ENCODE measurements around the gene ETAA1. TPM values are rescaled to one million over a fixed set of nuclear protein-coding genes. Genes with fewer than 3 reads are reported as not detected.

Gene ETAA1
- total and polyA plus RNA-seq, 10 donors, result 7.2 to 22.9 (median 9.5) TPM

DNA sequence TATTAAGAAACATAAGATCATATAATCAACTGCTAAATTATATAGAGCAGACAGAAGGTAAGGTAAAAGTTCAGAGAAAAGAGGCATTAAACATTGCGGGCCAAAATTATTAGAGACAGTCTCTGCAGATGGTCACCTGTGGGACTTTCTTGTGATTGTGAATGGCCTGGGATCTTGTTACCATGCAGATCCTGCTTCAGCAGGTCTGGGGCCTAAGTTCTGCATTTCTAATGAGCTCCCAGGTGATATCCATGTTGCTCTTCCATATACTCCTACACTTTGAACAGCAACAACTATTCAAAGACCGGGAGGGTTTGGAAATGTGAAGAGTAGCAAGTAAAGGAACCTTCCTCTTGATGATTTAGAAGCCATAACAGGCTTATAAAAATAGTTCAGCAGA is 8.5 kb upstream of the ETAA1 start:
- Histone ChIP-seq H3K36me3 (no peaks in the 10 kb centered on the region), H3K4me3 (no peak overlapping the region), H3K4me1 (no peaks in the 10 kb centered on the region), H3K27ac (peak overlapping the region in 1 of 8 donors; percentile 2), H3K9me3 (no peaks in the 10 kb centered on the region), H3K27me3 (replicated peaks in 1 of 7) (no peaks in the 10 kb centered on the region)
- intact Hi-C loops (cut with DNase I; ENCODE audit: low total_unique reads), result no loop called here
- DNase-seq, result no peak
- 87 to 97% (median 95%) methylated on average over 2 of the region's 2 CpGs for WGBS, 5 donors
- TF ChIP-seq, protein P1, sequence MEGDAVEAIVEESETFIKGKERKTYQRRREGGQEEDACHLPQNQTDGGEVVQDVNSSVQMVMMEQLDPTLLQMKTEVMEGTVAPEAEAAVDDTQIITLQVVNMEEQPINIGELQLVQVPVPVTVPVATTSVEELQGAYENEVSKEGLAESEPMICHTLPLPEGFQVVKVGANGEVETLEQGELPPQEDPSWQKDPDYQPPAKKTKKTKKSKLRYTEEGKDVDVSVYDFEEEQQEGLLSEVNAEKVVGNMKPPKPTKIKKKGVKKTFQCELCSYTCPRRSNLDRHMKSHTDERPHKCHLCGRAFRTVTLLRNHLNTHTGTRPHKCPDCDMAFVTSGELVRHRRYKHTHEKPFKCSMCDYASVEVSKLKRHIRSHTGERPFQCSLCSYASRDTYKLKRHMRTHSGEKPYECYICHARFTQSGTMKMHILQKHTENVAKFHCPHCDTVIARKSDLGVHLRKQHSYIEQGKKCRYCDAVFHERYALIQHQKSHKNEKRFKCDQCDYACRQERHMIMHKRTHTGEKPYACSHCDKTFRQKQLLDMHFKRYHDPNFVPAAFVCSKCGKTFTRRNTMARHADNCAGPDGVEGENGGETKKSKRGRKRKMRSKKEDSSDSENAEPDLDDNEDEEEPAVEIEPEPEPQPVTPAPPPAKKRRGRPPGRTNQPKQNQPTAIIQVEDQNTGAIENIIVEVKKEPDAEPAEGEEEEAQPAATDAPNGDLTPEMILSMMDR (IDR thresholded peaks at IDR 0.05 in 8 of 11, conservative IDR thresholded peaks at IDR 0.05 in 3 of 11), result no peak
- TF ChIP-seq POLR2A (IDR thresholded peaks at IDR 0.05) (no peak), POLR2AphosphoS5 (IDR thresholded peaks at IDR 0.05) (no peak)

DNA sequence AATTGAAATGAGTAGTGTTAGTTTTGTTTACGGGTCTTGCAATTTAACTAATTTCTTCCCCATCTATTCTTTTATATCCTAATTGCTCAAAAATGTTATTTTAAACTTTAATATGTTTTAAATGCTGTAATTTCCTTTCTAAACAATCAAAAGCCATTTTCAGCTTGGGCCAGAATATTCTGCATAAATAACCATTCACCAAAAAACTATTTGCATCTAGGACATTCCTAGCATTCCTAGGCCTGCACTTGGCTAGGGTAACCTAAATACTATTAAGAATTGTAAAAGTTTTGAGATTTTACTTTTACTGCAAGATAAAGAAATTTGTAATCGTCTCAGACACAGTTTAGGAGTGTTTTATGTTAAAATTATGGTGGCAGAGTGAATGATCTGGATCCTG is 7.8 kb upstream of the ETAA1 start:
- H3K27me3 ChIP-seq (replicated peaks in 1 of 7), result no peaks in the 10 kb centered on the region
- no peak for TF ChIP-seq POLR2A (IDR thresholded peaks at IDR 0.05)
- TF ChIP-seq, protein P1 (IDR thresholded peaks at IDR 0.05 in 8 of 11, conservative IDR thresholded peaks at IDR 0.05 in 3 of 11), result no peak
- no peak for TF ChIP-seq POLR2AphosphoS5 (IDR thresholded peaks at IDR 0.05)
- intact Hi-C loops (cut with DNase I; ENCODE audit: low total_unique reads), result no loop called here
- H3K4me1 ChIP-seq, result no peaks in the 10 kb centered on the region
- DNase-seq, result no peak
- WGBS, 5 donors, result 62 to 81% (median 72%) methylated on average over 2 of the region's 2 CpGs
- peak overlapping the region in 2 of 8 donors; percentile 11 to 28 for H3K27ac ChIP-seq
- no peaks in the 10 kb centered on the region for H3K9me3 ChIP-seq
- H3K36me3 ChIP-seq, result no peaks in the 10 kb centered on the region
- H3K4me3 ChIP-seq, result no peak overlapping the region

DNA sequence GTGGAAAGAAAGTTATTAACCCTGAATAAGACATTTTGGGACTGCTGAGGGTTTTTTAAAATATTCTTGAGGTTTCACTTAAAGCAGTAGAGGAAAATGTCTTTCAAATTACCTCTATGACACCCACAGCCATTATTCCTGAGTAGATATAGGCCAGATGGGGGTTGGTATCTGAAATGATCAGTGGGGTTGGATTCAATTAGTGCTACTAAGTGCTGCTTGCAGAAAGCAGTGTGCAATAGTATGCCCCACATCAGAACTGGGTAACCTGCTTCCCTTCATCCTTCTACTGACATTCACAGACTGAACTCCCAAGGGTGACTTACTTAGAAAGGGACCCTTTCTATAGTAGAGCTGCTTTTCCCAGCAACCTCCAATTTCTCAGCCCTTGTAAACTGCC is 7.3 kb upstream of the ETAA1 start:
- Histone ChIP-seq H3K4me1 (no peaks in the 10 kb centered on the region), H3K4me3 (no peak overlapping the region), H3K9me3 (no peaks in the 10 kb centered on the region), H3K36me3 (no peaks in the 10 kb centered on the region), H3K27me3 (replicated peaks in 1 of 7) (no peaks in the 10 kb centered on the region), H3K27ac (peak overlapping the region in 3 of 8 donors; percentile 11 to 28 (median 18))
- intact Hi-C loops (cut with DNase I; ENCODE audit: low total_unique reads), result no loop called here
- TF ChIP-seq, protein P1 (IDR thresholded peaks at IDR 0.05 in 8 of 11, conservative IDR thresholded peaks at IDR 0.05 in 3 of 11), result no peak
- TF ChIP-seq POLR2AphosphoS5 (IDR thresholded peaks at IDR 0.05) (no peak), POLR2A (IDR thresholded peaks at IDR 0.05) (no peak)
- no peak for DNase-seq

DNA sequence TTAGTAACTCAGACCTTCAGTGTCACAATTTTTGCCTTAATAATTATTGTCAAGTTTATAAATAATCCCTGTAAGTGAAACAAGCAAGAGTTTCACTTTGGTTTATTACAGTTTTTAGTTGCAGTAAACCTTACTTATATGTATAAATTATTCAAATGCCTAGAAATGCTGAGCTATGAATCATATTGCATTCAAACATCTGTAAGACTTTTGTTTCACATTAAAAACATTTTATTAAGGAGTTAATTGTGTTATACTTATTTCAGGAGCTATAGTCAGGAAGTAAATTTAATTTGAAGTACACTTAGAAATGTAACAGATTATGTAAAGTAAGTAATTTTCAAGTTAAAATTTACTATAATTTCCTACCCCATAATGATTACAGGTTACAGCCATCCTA is 3.9 kb upstream of the ETAA1 start:
- H3K36me3 ChIP-seq, result no peaks in the 10 kb centered on the region
- TF ChIP-seq, protein P1 (IDR thresholded peaks at IDR 0.05 in 8 of 11, conservative IDR thresholded peaks at IDR 0.05 in 3 of 11), result no peak
- no peak for TF ChIP-seq POLR2AphosphoS5 (IDR thresholded peaks at IDR 0.05)
- TF ChIP-seq POLR2A (IDR thresholded peaks at IDR 0.05), result no peak
- no peaks in the 10 kb centered on the region for H3K9me3 ChIP-seq
- no peak overlapping the region for H3K27ac ChIP-seq
- DNase-seq, result no peak
- intact Hi-C loops (cut with DNase I; ENCODE audit: low total_unique reads), result no loop called here
- peaks cover 0 to 15% (median 8%) of the 10 kb centered on the region in 6 donors for H3K4me1 ChIP-seq
- no peaks in the 10 kb centered on the region for H3K27me3 ChIP-seq (replicated peaks in 1 of 7)
- H3K4me3 ChIP-seq, result no peak overlapping the region

All from spleen (tissue), 11 donors.